Glomerular visceral epithelial cell (primary cell): ENCODE data around the gene PPP3CA.
"Not testable (repeated sequence)": the region's sequence is repeated elsewhere in the genome, so short reads cannot be mapped to it uniquely, and the experiment has no call there.

Source experiments
- DNase-seq: peaks from one replicate; pipeline ENCODE4 v3.0.0-alpha.2; 2016; ENCODE audit errors: extremely low spot score

PPP3CA gene

DNA sequence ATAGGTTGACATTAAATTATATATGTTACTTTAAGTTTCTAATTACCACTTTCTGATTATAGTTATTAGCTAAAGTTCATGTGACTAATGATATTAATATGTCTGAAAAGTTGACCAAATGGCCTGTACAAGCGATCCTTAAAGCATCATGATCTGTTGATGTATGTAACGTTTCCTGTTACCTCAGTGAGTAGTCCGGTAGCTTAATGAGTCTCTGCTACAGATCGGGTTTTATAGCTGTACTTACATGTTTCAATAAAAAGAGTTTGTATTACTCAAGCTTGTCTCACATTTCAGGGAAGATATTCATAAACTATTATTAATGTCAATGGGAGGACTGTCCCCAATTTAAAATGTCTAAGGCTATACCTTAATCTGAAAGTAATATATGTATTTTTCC, 246.3 kb downstream of the PPP3CA start:
- DNase-seq: no peak

DNA sequence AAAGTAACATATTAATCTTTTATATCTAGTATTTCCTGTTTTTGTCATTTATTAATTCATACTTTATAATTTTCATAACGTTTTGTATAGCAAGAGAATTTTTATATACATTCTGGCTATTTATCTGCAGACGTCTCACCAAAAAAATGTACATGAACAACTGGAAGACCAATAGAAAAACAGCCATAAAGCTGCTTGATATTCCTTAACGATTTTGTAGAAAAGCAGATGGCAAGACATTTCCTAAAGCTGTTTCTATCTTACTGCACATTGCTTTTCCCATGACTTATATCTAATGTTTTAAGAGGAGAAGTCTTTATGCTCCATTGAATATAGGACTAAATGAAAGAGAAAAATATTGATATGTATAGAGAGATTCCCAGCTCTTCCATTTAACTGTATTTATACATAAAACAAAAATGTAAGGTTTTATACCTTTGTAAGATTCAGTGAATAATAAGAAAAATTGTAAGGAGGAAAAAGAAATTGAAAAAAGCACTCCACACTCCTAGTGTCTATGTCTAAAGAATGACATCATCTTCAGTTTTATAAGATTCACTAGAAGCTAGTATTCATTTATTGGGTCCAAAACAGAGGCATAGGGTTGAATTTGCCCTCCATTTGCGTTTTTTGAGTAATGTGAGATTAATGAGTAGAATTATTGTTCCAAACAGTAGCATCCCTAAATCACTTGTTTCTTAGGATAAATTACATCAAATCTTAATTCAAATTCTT, 248.5 kb downstream of the PPP3CA start:
- DNase-seq: no peak

DNA sequence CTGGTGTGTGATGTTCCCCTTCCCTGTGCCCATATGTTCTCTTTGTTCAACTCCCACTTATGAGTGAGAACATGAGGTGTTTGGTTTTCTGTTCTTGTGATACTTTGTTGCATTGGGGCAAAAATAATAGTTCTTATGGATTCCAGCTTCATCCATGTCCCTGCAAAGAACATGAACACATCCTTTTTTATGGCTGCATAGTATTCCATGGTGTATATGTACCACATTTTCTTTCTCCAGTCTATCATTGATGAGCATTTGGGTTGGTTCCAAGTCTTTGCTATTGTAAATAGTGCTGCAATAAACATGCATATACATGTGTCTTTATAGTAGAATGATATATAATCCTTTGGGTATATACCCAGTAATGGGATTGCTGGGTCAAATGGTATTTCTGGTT, 254.7 kb downstream of the PPP3CA start:
- DNase-seq: not testable (repeated sequence)

DNA sequence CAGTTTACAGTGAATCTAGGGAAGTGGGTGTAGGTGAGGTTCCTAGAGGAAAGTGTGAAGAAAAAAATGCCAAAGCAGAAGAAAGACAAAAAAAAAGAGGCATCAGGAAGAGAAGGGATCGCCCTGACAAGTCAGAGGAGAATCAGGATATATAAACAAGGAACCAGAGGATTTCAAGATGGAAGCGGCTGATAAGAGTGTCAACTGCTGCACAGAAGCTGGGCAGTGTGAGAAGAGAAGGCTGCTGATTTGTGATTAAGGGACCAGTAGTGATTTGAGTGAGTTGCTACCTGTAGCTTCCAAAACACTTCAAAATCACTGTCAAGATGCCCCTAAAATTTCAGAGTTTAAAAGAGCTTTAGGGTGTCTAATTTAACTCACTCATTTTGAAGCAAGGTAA, 258.2 kb downstream of the PPP3CA start:
- DNase-seq: no peak

DNA sequence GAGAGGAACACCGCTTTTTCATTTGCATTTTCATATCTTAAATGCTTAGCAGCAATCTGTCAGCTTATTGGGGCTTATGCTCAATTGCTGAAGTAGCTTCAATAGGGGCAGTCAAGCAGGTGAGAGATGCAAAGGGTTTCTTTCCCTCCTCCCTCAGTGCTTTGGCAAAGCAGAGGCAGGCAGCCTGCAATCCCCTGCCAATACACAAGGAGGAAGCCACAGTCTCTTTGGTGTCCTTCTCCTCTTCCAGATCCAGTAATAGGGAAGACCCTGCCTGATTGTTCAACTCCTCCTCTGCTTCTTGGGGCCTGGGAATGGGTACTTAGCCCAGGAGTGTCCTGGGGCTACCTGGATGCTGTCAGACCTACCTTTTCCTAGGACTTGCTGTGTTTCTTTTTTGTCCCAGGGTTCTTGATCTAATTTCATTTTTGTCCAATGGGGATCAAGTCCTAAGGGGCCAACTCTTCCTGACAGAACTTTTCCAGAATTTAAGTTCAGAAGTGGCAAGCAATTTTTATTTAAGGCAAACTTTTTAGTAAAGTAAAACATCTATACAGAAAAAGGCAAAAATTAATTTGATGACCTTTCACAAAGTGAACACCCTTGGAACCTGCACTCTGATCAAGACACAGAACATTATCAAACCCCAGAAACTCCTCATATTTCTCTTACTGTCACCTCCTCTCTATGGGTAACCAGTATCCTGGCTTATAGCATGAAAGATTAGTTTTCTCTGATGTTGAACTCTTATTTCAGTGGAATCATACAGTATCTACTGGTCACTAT, 260.3 kb downstream of the PPP3CA start:
- DNase-seq: no peak

DNA sequence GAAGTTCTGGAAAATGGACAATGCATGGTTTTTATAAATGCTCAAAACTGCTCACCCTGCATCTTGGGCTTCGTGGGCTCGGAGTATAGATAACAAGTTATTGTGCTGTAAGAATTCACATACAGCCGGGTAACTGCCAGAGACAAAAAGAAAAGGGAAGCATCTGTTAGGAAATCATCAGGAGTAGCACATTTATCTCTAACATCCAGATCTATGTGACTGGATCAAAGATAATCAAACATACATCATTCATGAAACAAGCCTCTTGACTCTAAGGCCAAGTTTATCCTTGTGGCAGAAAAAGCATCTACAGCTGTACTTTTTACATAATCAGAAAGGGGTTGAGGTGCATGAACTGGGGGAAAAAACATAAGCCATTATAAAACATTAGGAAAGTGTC, 264.2 kb downstream of the PPP3CA start:
- no peak for DNase-seq

DNA sequence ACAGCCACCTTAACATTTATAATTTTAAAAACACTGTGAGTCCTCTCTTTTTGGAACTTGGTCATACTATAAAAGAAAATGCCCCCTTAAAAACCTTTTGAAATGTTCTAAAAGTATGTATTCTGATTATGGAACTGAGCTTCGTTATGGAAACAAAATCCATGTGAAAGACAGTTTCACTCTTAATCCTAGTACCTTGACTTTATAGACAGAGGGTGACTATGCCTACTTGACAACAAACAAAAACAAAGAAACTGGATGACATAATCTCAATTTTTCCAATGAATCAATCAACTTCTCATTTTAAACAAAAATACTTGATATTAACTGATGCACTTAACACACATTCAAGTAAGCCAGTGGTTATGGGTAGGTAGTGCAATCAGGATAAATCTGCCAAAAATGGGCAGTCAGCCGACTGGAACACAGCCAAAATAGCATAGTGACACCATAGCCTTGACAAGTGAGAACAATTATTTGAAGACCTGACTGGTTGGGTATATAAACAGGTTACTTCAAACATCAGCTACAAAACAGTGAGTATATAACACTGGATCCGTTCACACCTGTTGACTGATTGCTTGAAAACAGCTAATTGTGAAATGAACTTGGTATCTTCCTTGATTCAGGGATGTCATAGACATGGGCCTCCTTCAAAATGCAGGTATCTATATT, 265.5 kb downstream of the PPP3CA start:
- no peak for DNase-seq

DNA sequence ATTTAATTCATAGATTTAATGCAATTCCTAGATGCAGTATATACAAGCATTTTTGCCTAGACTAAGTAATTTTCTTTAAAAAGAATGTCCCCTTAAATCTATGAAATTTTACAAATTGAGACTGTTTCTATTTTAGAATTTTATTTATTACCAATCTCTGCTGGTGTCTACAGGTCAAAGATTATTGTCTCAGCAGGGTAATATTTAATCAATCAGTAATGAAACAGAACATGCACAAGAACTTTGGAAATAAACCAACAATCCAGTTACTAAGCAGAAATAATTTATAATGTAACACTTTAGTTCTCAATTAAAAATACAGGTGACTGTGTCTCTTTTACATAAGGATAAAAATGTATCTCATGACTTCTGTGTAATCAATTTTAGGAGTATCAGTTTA, 266.2 kb downstream of the PPP3CA start:
- DNase-seq: no peak

DNA sequence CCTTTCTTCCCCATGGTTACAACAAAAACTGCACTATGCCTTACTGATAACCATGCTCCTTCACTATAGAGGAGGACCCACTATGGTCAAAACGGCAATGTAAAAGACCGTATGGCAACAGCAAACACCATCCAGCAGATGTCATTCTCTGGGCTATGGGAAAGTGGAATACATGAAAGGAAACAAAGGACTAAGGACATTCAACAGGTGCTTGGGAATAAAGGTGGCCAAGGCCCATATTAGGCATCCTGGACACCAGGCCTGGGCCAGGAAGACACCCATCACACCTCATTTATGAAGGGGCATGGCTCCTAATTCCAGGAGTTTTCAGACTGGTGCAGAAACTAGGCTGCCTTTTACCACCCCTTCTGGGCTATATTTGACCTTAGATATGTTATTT, 268.4 kb downstream of the PPP3CA start:
- no peak for DNase-seq

DNA sequence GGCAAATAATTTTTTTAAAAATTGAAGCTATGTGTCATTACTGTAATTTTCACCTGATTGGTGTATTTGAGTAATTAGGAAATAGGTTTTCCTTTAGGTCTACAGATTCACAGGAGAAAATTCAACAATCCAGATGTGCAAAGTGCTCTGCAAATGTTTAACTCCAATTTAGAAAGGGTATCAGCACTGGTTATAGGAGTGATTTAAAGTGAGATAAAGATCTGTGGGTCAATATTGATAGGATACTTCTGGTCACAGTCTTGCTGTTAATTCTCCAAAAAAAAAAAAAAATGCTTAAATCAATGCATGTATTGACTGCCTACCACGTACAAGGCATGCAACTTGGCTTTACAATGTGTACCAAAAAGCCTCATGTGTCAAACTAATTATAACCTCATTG, 271.3 kb downstream of the PPP3CA start:
- DNase-seq: no peak

DNA sequence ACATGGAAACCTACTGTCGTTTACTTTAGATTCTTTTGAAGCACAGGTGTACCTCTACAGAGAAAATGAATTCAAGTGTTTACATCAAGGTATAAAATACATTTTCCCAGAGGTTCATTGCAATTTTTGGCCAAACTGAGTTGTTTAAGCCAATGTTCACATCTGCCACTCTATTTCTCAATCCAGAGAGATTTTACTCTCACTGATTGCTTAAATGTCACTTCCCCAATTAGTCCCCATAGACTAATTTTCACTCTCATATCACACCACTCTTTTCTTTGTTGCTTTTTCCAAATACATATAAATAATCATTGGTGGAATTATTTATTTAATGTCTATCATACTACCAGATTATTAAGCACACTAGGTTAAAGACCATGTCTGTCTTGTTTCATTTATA, 271.8 kb downstream of the PPP3CA start:
- DNase-seq: no peak

DNA sequence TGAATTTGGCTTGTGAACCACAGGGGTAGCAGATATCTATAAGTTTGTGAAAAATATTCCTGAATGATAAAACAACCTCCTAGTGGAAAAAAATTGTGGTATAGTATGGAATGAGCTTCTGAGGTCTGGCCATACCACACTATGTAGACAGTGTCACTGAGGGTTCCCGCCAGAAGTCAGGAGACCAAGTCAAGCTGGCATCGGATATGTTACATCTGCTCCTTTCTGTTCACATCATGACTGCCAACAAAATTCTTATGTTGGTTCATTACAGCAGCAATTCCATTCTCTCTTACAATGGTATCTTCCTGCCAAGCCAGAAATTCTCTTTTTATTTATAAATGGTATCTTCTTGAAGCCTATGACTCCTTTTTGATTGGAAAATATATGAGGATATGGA, 273.0 kb downstream of the PPP3CA start:
- DNase-seq: no peak

DNA sequence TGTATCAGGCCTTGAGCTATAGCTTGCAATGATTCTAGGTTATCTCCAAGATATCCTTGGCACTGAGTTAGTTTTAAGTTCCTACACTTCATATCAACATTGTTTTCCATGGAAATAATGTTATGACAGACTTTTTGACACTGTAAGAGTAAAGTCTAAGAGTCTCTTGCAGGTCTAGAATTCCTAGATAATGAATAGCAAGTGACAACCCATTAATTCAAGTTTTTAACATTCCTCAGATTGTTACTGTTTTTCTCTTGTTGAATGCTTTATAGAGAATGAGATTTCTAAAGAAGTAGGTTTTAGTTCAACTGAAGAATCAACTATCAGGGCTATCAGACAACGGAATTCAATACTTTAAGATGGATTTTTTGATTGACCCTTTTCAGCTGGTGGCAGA, 276.1 kb downstream of the PPP3CA start:
- DNase-seq: no peak

DNA sequence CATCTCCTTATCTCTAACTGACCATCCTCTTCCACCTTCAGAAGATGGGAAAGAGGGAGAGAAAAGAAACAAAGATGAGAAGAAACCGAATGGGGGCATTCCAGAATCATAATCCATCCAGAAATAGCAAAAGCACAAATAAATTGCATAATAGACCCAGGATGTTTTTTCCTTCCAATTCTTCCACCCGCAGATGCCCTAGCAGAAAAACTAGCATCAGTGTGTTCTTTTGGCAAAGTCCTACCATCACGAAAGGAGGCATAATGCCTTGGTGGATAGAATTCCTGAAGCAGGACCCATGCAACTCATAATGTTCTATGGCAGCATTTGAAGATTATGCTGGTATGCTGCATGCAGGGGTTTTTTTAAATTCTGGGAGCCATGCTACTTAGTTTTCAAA, 279.2 kb downstream of the PPP3CA start:
- DNase-seq: no peak

DNA sequence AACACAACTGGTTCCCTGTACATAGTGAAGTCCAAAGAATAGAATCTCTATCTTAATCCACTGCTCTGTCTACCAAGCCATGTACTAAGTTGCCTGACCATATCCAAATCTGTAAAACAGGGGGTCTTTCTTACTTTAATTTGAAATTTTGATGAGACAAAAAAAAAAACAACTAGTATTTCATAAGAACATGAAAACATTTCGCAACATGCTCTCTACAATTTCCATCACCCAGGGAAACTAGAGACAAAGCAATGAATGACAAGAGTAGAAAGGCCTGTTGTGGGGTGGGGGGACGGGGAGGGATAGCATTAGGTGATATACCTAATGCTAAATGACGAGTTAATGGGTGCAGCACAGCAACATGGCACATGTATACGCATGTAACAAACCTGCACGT, 279.9 kb downstream of the PPP3CA start:
- DNase-seq: no peak

DNA sequence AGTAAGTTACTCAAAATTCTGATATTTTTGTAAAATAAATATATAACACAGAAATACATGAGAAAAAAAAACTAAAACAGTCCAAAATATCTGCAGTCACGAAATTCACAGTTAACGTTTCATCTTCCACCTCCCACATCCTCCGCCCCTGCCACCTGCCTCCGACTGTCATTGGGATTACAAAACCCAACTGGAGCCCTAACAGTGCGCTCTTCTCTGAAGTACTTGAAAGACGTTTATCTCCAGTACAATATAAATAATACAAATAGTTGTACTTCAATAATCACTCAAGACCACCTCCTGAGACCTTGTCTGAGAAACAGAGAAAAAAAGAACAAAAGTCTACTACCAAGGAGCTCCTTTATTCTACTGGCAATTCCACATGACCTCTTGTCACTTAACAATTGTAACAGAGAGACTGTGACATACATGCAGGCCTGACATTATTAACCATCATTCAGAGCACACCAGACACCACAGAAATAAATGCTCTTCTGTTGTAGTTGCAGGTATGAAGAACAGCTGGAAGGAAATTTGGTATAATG, 280.6 kb downstream of the PPP3CA start:
- DNase-seq: no peak

DNA sequence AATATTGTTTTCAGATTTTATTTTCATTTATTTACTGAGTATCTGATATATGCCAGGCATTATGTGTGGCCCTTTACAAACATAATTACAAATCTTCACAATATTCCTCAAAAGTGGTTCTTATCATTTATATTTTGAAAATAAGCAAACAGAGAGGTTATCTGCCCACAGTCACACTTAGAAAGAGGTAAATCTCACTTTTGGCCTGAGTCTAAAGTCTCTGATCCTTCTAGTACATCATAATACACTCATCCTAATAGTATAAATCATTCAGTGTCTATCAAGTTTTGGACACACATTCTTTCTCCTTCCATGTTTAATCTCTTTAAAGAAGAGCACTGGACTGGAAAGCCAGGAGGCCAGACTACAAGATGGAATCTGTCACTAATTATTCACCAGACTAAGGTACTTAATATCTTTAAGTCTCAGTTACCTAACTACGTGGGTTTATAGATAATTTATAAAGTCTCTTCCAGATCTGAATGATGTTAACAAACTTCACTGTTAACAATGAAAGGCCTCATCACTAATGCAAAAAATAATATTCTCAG, 281.3 kb downstream of the PPP3CA start:
- no peak for DNase-seq

DNA sequence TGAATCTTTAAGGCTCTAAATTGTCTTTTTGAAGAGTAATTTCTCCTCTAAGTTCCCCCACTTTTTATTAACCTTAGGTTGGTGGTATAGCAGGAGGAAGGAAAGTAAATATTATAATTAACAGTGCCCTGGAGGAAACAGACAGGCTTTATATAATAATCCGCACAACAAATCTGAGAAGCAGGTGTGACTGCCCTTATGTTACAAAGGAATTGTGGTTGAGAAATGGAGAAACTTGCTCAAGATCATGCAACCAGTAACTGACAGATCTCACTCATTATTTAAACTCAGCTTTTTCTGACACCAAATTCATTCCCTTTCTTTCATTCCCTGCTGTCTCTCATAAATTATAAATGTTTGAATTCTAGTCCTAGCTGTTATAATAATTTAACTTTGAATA, 282.0 kb downstream of the PPP3CA start:
- no peak for DNase-seq

DNA sequence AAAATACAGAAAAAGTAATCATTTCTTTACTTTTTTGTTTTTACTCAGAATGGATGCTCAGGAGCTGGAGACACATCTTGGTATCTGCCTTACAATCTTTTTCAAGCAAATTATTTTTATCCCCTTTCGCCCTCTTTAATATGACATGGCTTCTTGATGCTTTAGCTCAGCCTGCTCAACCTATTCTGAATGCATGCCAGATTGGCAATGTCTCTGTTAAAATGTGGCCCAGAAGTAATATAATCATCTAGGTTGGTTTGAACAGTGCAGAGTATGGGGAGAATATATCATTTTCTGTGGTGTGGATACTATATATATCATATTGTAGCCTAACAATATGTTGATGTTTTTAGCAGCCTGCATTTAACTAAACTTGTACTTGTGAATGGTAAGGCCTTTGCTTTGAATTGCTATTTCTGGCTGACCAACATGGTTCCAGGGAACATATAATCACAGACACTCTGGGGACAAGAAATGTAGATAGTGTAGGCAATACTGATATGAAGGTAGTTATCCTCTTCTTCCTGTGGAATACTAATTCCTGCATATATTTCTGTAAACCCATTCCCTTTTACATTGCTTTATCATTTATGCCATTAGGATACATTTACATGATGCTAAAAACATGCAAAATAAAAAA, 282.7 kb downstream of the PPP3CA start:
- DNase-seq: no peak

DNA sequence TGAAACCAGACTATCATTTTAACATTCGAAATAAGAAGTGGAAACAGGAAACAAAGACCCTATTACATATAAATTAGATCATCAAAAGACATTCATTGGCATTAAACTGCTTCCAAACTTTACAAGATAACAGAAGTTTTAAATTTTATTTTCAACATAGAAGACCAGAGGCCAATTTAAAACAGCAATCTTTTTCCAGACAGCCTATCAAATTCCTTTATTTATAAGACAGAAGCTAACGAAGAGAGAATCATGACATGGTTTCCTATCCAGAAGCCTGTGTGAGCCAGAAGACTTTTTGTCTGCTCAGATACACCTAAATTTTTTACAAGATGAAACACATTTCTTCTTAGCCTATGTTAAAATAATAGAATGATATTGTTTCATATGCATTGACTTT, 291.9 kb downstream of the PPP3CA start:
- DNase-seq: no peak

DNA sequence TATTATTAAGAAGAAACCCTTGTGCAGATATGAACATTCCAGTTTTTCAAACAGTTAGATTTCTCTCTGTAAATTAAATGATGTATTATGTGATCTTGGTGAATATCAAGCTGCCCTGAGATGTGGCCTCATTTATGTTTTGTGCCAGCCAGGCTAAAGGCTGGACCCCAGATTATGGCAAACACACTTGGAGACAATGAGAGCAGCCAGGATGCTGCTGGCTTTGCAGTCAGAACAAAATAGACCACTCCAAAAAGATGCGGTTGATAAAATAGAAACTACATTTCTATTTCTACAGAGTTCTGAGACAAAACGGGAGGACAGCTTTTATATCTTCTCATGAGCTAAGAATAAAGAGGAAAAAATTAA, 296.5 kb downstream of the PPP3CA start:
- DNase-seq: no peak
